SKM-1 treated with dmso at 0.1 percent for 144 hours (cell line): Measurements from ENCODE around the gene SRGAP2.
"Not testable (repeated sequence)": the region's sequence is repeated elsewhere in the genome, so short reads cannot be mapped to it uniquely, and the experiment has no call there.

Source experiments
- DNase-seq: peaks from one replicate; lab custom pipeline; 2025; ENCODE audit not compliant: unreplicated experiment; lab: John Stamatoyannopoulos, UW

Gene SRGAP2

GRCh38 chr1:206246129-206246886 lies 43.0 kb downstream of the SRGAP2 start:
- not testable (repeated sequence) for DNase-seq

GRCh38 chr1:206250953-206251681 lies 47.8 kb downstream of the SRGAP2 start:
- not testable (repeated sequence) for DNase-seq

GRCh38 chr1:206252680-206253335 lies 49.5 kb downstream of the SRGAP2 start:
- not testable (repeated sequence) for DNase-seq
